HAP-1 (cell line): Measurements from ENCODE around the gene AGR2.
A peak's percentile ranks its signal among the peaks of the same experiment; 100 is the strongest.
"Not testable (repeated sequence)": the region's sequence is repeated elsewhere in the genome, so short reads cannot be mapped to it uniquely, and the experiment has no call there.

Source experiments
- DNase-seq, 2 experiments: peaks; one replicate each; pipeline ENCODE4 v3.0.0-alpha.2; 2016 to 2020; ENCODE audit warnings: low spot score in 2 of 2
- H3K27me3 ChIP-seq: fragments of 250-450 bp; sonication (Bioruptor Pico); 2 replicates; pipeline ENCODE4 v1.5.1; 2020; ENCODE audit warnings: low read depth, mild to moderate bottlenecking, moderate library complexity
- H3K36me3 ChIP-seq: fragments of 250-450 bp; sonication (Bioruptor Pico); replicated peaks from 2 replicates; pipeline ENCODE4 v1.5.1; 2020; ENCODE audit warnings: mild to moderate bottlenecking
- H3K4me1 ChIP-seq: fragments of 250-450 bp; sonication (Bioruptor Pico); 2 replicates; pipeline ENCODE4 v1.5.1; 2020; ENCODE audit warnings: mild to moderate bottlenecking
- H3K4me3 ChIP-seq: fragments of 250-450 bp; sonication (Bioruptor Pico); 2 replicates; pipeline ENCODE4 v1.5.1; 2020; ENCODE audit warnings: mild to moderate bottlenecking, moderate library complexity
- H3K9me3 ChIP-seq: fragments of 250-450 bp; sonication (Bioruptor Pico); 2 replicates; pipeline ENCODE4 v1.5.1; 2020; ENCODE audit warnings: mild to moderate bottlenecking, moderate library complexity
- in situ Hi-C: fragments of 300-500 bp; cut with MboI; formaldehyde crosslinking; loops from 3 replicates; pipeline ENCODE4 v1.14.3; 2020; ENCODE audit warnings: low sequenced_read_pairs, inconsistent platforms, mixed read lengths

Gene AGR2

DNA sequence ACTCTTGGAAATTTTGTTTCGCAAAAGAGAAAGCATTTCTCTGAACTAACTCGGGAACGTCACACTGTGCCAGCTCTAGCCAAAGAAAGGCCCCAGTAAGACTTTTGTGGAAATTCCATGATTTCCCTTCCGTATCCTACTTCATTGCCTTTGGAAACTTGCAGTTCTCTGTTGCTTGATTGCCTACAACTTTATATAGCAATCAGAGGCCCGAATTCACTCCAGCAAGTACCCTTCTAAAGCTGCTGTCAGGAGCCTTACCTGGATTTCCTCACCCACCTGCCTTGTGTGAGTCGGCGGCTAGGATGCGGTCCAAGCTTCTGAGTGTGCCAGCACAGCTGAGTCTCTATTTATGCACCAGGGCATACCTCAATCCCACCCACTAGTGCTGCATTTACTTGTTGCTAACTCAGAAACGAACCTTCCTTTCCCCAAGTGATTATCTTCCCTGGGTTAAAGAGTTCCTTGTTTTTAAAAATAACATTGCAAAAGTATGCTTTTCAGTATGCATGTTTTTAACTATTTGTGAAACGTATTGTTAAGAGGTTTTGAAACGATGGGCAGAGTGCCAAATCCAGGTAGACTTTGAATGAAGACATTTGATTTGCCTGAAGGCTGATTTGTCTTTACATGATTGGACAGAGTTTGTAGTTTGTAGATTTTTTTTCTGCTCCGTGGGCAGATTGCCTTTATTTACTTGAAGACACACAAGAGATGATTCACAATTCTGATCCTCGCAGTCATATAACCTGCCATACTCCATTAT, at the start of gene AGR2:
TSS of gene AGR2 (minus strand) at position 326 of the 766 bp plus-strand sequence. CDS start 3,203 bp downstream, outside the sequence.
- no peaks in the 10 kb centered on the region for H3K27me3 ChIP-seq

GRCh38 chr7:16853189-16853588, 48.4 kb upstream of the AGR2 start:
- peaks cover 15% of the 10 kb centered on the region for H3K4me1 ChIP-seq
- H3K9me3 ChIP-seq, H3K27me3 ChIP-seq, H3K36me3 ChIP-seq, H3K4me3 ChIP-seq, in situ Hi-C loops, DNase-seq: not testable (repeated sequence)

More for the DNA sequence above, at the start of gene AGR2:
- H3K4me1 ChIP-seq = peaks cover 7% of the 10 kb centered on the region
- no peaks in the 10 kb centered on the region for H3K9me3 ChIP-seq
- in situ Hi-C loops = loop anchor here (5.0 kb wide), 1 partner anchor 112 kb away; no protein-coding TSS in a partner anchor
- DNase-seq = no peak
- no peaks in the 10 kb centered on the region for H3K36me3 ChIP-seq
- H3K4me3 ChIP-seq = no peak within 1 kb of the TSS

DNA sequence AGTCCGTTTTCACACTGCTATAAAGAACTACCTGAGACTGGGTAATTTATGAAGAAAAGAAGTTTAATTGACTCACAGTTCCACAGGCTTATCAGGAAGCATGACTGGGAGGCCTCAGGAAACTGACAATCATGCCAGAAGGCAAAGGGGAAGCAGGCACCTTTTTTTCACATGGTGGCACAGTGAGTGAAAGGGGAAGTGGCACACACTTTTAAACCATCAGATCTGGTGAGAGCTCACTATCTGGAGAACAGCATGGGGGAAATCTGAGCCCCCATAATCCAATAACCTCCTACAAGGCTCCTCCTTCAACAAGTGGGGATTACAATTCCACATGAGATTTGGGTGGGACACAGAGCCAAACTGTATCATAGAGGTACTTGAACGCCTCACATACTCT, 47.0 kb upstream of the AGR2 start:
- H3K4me3 ChIP-seq = no peak overlapping the region
- no peaks in the 10 kb centered on the region for H3K9me3 ChIP-seq
- no peaks in the 10 kb centered on the region for H3K36me3 ChIP-seq
- no peak for DNase-seq
- H3K27me3 ChIP-seq = no peaks in the 10 kb centered on the region
- peaks cover 16% of the 10 kb centered on the region for H3K4me1 ChIP-seq
- in situ Hi-C loops = no loop called here

DNA sequence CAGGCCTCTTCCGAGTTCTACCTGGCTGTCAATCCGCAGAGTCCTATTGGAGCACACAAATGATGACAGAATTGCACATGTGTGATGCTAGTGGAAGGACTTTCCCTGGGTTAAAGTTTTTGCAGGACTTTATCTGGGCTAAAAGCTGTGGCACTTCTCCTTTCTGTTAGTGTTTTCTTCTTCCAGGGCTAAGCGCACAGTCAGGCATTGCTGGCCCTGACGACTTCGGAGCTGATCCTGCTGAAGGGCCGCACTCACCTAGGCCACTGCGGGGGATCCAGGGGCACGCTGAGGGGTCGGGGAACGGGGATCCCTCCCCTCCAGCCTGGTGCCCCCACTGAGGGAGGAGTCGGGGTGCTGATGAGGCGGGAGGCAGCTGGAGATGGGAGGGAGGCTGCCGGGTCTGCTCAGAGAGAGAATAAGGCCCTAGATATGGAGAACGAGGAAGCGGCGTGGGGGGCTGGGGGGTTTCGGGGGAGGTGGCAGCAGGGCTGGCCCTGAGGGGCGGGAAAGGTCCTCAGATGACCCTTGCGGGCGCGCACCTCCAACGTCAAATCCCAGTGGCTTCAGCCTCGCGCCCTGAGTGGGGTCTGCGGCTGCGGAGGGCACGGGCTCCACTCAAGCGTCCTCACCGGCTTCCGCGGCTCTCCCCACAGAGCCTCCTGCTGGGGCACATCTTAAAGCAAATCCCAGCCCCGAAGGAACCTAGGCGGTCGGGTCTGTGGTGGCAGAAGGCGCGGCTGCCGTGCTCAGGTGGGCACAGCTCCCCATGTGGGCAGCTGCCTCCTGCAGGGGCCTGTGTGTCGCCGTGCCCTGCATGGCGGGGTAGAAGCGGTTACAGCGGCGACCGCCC, 46.0 kb upstream of the AGR2 start:
- Histone ChIP-seq H3K4me1 (peaks cover 11% of the 10 kb centered on the region), H3K36me3 (no peaks in the 10 kb centered on the region), H3K9me3 (no peaks in the 10 kb centered on the region), H3K27me3 (no peaks in the 10 kb centered on the region), H3K4me3 (no peak overlapping the region)
- in situ Hi-C loops = no loop called here
- no peak for DNase-seq

- Histone ChIP-seq H3K4me1 (peaks cover 11% of the 10 kb centered on the region), H3K4me3 (no peak overlapping the region), H3K27me3 (no peaks in the 10 kb centered on the region), H3K9me3 (no peaks in the 10 kb centered on the region), H3K36me3 (no peaks in the 10 kb centered on the region)
- in situ Hi-C loops = no loop called here
- DNase-seq = no peak
These were observed 44.7 kb upstream of the AGR2 start for GRCh38 chr7:16849296-16850148.

- Histone ChIP-seq H3K27me3 (no peaks in the 10 kb centered on the region), H3K4me1 (peaks cover 11% of the 10 kb centered on the region), H3K36me3 (no peaks in the 10 kb centered on the region), H3K4me3 (no peak overlapping the region), H3K9me3 (no peaks in the 10 kb centered on the region)
- peak; percentile 15 to 26 for DNase-seq
- in situ Hi-C loops = no loop called here
These were observed 42.6 kb upstream of the AGR2 start for GRCh38 chr7:16847381-16847860.

- Histone ChIP-seq H3K27me3 (no peaks in the 10 kb centered on the region), H3K4me3 (no peak overlapping the region), H3K36me3 (no peaks in the 10 kb centered on the region), H3K9me3 (no peaks in the 10 kb centered on the region), H3K4me1 (peaks cover 11% of the 10 kb centered on the region)
- in situ Hi-C loops = no loop called here
- no peak for DNase-seq
These were observed 41.9 kb upstream of the AGR2 start for GRCh38 chr7:16846601-16847165.

DNA sequence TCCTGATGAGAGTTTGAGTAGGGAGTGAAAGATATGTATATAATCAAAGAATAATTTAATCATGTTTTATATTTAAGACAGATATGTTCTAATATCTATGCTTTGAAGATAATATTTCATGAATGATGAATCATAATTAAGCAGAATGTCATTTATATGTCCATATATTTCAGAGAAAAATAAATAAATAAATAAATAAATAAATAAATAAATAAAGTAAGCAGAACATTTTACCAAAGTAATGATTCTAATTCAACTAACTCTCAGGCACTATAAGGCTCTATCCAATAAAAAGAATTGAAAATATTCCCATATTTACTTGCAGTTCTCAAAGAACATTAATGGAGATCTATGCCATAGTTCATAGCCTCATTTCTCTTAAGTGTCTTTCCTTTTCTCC, 40.9 kb upstream of the AGR2 start:
- no peaks in the 10 kb centered on the region for H3K36me3 ChIP-seq
- no peaks in the 10 kb centered on the region for H3K27me3 ChIP-seq
- in situ Hi-C loops = no loop called here
- no peak overlapping the region for H3K4me3 ChIP-seq
- DNase-seq = no peak
- peaks cover 11% of the 10 kb centered on the region for H3K4me1 ChIP-seq
- H3K9me3 ChIP-seq = no peaks in the 10 kb centered on the region

DNA sequence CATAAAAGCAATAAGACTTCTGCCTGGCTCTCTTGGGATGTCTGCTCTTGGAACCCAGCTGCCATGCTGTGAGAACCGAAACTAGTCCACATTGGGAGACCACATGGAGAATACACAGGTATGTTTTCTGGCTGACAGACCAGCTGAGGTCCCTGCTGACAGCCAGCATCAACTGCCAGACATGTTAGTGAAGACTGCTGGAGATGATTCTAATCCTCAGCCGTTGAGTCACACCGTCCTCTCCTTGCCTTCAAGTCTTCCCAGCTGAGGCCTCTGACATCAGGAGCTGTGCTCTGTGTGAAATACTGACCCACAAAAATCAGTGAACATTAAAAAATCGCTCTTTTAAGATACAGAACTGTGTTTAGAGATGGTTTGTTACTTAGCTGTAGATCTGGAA, 36.9 kb upstream of the AGR2 start:
- Histone ChIP-seq H3K27me3 (no peaks in the 10 kb centered on the region), H3K4me1 (peaks cover 3% of the 10 kb centered on the region; the same call in 1 of the 2 replicates), H3K4me3 (no peak overlapping the region), H3K9me3 (no peaks in the 10 kb centered on the region), H3K36me3 (no peaks in the 10 kb centered on the region)
- in situ Hi-C loops = no loop called here
- DNase-seq = no peak

- in situ Hi-C loops = no loop called here
- DNase-seq = no peak
These were observed 35.3 kb upstream of the AGR2 start for GRCh38 chr7:16840094-16840493.

GRCh38 chr7:16839646-16840045, 34.8 kb upstream of the AGR2 start:
- H3K36me3 ChIP-seq = no peaks in the 10 kb centered on the region
- H3K27me3 ChIP-seq = no peaks in the 10 kb centered on the region
- in situ Hi-C loops = no loop called here

More at GRCh38 chr7:16840094-16840493, 35.3 kb upstream of the AGR2 start:
- no peaks in the 10 kb centered on the region for H3K9me3 ChIP-seq
- H3K36me3 ChIP-seq = no peaks in the 10 kb centered on the region
- no peaks in the 10 kb centered on the region for H3K4me1 ChIP-seq
- no peak overlapping the region for H3K4me3 ChIP-seq
- H3K27me3 ChIP-seq = no peaks in the 10 kb centered on the region

GRCh38 chr7:16838891-16839290, 34.1 kb upstream of the AGR2 start:
- Histone ChIP-seq H3K9me3 (no peaks in the 10 kb centered on the region), H3K36me3 (no peaks in the 10 kb centered on the region), H3K4me1 (no peaks in the 10 kb centered on the region), H3K4me3 (no peak overlapping the region), H3K27me3 (no peaks in the 10 kb centered on the region)
- in situ Hi-C loops = no loop called here
- no peak for DNase-seq

More at GRCh38 chr7:16839646-16840045, 34.8 kb upstream of the AGR2 start:
- DNase-seq = no peak
- Histone ChIP-seq H3K4me3 (no peak overlapping the region), H3K4me1 (no peaks in the 10 kb centered on the region), H3K9me3 (no peaks in the 10 kb centered on the region)

DNA sequence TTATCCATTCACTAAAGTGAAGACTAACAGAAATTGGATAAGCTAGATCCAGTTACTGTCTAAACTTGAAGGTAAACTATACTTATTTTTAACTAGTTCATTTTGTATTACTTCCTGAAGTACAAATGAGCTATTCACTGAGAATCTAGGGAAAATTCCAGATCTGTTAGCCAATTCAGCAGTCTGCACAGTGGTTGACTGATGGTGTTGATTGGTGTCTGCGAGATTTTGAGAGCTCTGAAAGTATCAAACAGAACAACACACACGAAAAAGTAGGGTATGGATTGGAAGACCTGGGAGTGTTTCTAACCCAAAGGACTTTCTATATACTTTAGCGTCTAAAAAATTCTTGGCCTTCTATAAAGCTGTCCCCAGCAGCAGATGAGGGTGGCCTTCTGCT, 33.6 kb upstream of the AGR2 start:
- Histone ChIP-seq H3K36me3 (no peaks in the 10 kb centered on the region), H3K9me3 (no peaks in the 10 kb centered on the region), H3K4me1 (no peaks in the 10 kb centered on the region), H3K27me3 (no peaks in the 10 kb centered on the region), H3K4me3 (no peak overlapping the region)
- in situ Hi-C loops = no loop called here
- no peak for DNase-seq
